ENCODE measurements around the gene PIK3R2.

PIK3R2 gene

GRCh38 chr19:18174983-18175382 is 22.0 kb downstream of the PIK3R2 start:
- no peak for DNase-seq

- DNase-seq, result no peak
Measured at GRCh38 chr19:18176367-18177310, 23.7 kb downstream of the PIK3R2 start.

- no peak for DNase-seq
Measured at GRCh38 chr19:18179957-18180356, 27.0 kb downstream of the PIK3R2 start.

GRCh38 chr19:18183529-18183928 is 30.6 kb downstream of the PIK3R2 start:
- DNase-seq, result no peak

GRCh38 chr19:18185538-18185937 is 32.6 kb downstream of the PIK3R2 start:
- DNase-seq, result no peak

GRCh38 chr19:18190278-18190677 is 37.3 kb downstream of the PIK3R2 start:
- DNase-seq, result no peak

GRCh38 chr19:18191640-18192062 is 38.7 kb downstream of the PIK3R2 start:
- DNase-seq, result no peak

GRCh38 chr19:18192673-18193387 is 39.9 kb downstream of the PIK3R2 start, which contains the start of gene MPV17L2:
MPV17L2 (plus strand) TSS chr19:18193218; CDS start chr19:18193282, 64 bp downstream.
- DNase-seq, result peak; percentile 100

- no peak for DNase-seq
Measured at GRCh38 chr19:18193388-18194180, 40.6 kb downstream of the PIK3R2 start.

GRCh38 chr19:18194181-18194530 is 41.2 kb downstream of the PIK3R2 start:
- DNase-seq, result no peak

- DNase-seq, result no peak
Measured at GRCh38 chr19:18194554-18195238, 41.7 kb downstream of the PIK3R2 start.

GRCh38 chr19:18196511-18196845 is 43.5 kb downstream of the PIK3R2 start:
- no peak for DNase-seq

GRCh38 chr19:18197306-18197705 is 44.3 kb downstream of the PIK3R2 start:
- DNase-seq, result no peak

GRCh38 chr19:18197941-18198340 is 45.0 kb downstream of the PIK3R2 start:
- no peak for DNase-seq

- no peak for DNase-seq
Measured at GRCh38 chr19:18198374-18198773, 45.4 kb downstream of the PIK3R2 start.

GRCh38 chr19:18202397-18202777 is 49.4 kb downstream of the PIK3R2 start:
- no peak for DNase-seq

- DNase-seq, result peak; percentile 19 to 70
Measured at GRCh38 chr19:18202778-18203407, 49.9 kb downstream of the PIK3R2 start.

GRCh38 chr19:18203408-18203862 is 50.5 kb downstream of the PIK3R2 start:
- DNase-seq, result peak; percentile 33 to 63

GRCh38 chr19:18203863-18204393 is 51.0 kb downstream of the PIK3R2 start, which contains the start of gene RAB3A:
RAB3A (minus strand) TSS chr19:18204042; CDS start chr19:18202740, 1,302 bp downstream.
- DNase-seq, result peak; percentile 100

- DNase-seq, result peak; percentile 59 to 92
Measured at GRCh38 chr19:18204394-18205199, 51.6 kb downstream of the PIK3R2 start.

All from NCI-H524 (cell line).